Esophagus squamous epithelium (tissue), 4 donors: ENCODE data around the gene HERC3.

ENCODE experiments used
- CTCF ChIP-seq, 6 experiments: fragments of 450-650 bp in 4 of 6; fragments of 200-600 bp in 2 of 6; sonication (generic) in 2 of 6; IDR thresholded peaks; one replicate each; pipeline ENCODE4 v1.5.1; 2016 to 2019; ENCODE audit warnings: antibody characterized with exemption in 6 of 6, mild to moderate bottlenecking in 4 of 6, moderate library complexity in 4 of 6
- POLR2A ChIP-seq, 4 donors: fragments of 450-650 bp; IDR thresholded peaks; one replicate each; pipeline ENCODE4 v1.6.1; 2017; ENCODE audit warnings: antibody characterized with exemption in 4 of 4, mild to moderate bottlenecking in 4 of 4, moderate library complexity in 3 of 4

- TF ChIP-seq CTCF (IDR thresholded peaks at IDR 0.05): no peak
- TF ChIP-seq POLR2A (IDR thresholded peaks at IDR 0.05): no peak
These were observed 7.8 kb upstream of the HERC3 start for GRCh38 chr4:88584471-88584900.
